LoVo (cell line): ENCODE data around the gene METRNL.

Source experiments
- DNase-seq: peaks from one replicate; pipeline ENCODE4 v3.0.0-alpha.2; 2016; ENCODE audit warnings: low spot score

Gene METRNL

GRCh38 chr17:83092186-83092585 lies 12.8 kb downstream of the METRNL start:
- no peak for DNase-seq

- no peak for DNase-seq
Measured at GRCh38 chr17:83092931-83093330, 13.5 kb downstream of the METRNL start.

- no peak for DNase-seq
Measured at GRCh38 chr17:83093506-83093905, 14.1 kb downstream of the METRNL start.

- no peak for DNase-seq
Measured at GRCh38 chr17:83094291-83094690, 14.9 kb downstream of the METRNL start.

GRCh38 chr17:83095016-83095415 lies 15.6 kb downstream of the METRNL start:
- DNase-seq, result no peak

GRCh38 chr17:83096401-83097224 lies 17.2 kb downstream of the METRNL start:
- DNase-seq, result no peak

GRCh38 chr17:83097831-83098230 lies 18.4 kb downstream of the METRNL start:
- no peak for DNase-seq

GRCh38 chr17:83098241-83099085 lies 19.1 kb downstream of the METRNL start:
- DNase-seq, result no peak

GRCh38 chr17:83099086-83099555 lies 19.7 kb downstream of the METRNL start:
- DNase-seq, result no peak

- DNase-seq, result no peak
Measured at GRCh38 chr17:83099570-83100181, 20.3 kb downstream of the METRNL start.

GRCh38 chr17:83100220-83100852 lies 20.9 kb downstream of the METRNL start:
- DNase-seq, result no peak

- DNase-seq, result no peak
Measured at GRCh38 chr17:83100853-83101391, 21.5 kb downstream of the METRNL start.

GRCh38 chr17:83101805-83102480 lies 22.5 kb downstream of the METRNL start:
- DNase-seq, result no peak

GRCh38 chr17:83103200-83103942 lies 24.0 kb downstream of the METRNL start:
- DNase-seq, result peak; percentile 75

GRCh38 chr17:83103943-83104311 lies 24.5 kb downstream of the METRNL start:
- no peak for DNase-seq

GRCh38 chr17:83104577-83105505 lies 25.4 kb downstream of the METRNL start:
- no peak for DNase-seq

GRCh38 chr17:83105512-83105911 lies 26.1 kb downstream of the METRNL start:
- DNase-seq, result no peak

GRCh38 chr17:83106056-83106588 lies 26.7 kb downstream of the METRNL start:
- no peak for DNase-seq
